Psoas muscle (tissue), 8 donors: ENCODE results near the gene CUEDC2. TPM values are rescaled to one million over a fixed set of nuclear protein-coding genes. Genes with fewer than 3 reads are reported as not detected.

ENCODE experiments used
- ATAC-seq, 4 donors: fragments of 200-7000 bp; cut with Tn5 transposase; one replicate each; pipeline ENCODE4 v1.9.1; 2020; ENCODE audit warnings: moderate library complexity in 3 of 4, mild to moderate bottlenecking in 2 of 4
- DNase-seq, 2 donors: peaks; one replicate each; pipeline ENCODE4 v3.0.0-alpha.2; 2020
- H3K27ac ChIP-seq: fragments of 200-600 bp; one replicate; pipeline ENCODE4 v1.8.0; 2022
- H3K27me3 ChIP-seq, 3 donors: fragments of 200-600 bp in 1 of 3; one replicate each; pipeline versions ENCODE4 v1.6.1 to v1.8.0; 2013 to 2022; ENCODE audit warnings: low read length in 2 of 3, mild to moderate bottlenecking in 2 of 3, moderate library complexity in 1 of 3; ENCODE audit not compliant: insufficient read depth in 3 of 3
- H3K36me3 ChIP-seq, 2 donors: fragments of 200-600 bp in 1 of 2; one replicate each; pipeline versions ENCODE4 v1.6.1 to v1.8.0; 2013 to 2022; ENCODE audit warnings: low read depth in 1 of 2, mild to moderate bottlenecking in 1 of 2, moderate library complexity in 1 of 2; ENCODE audit not compliant: insufficient read depth in 1 of 2
- H3K4me1 ChIP-seq: fragments of 200-600 bp; one replicate; pipeline ENCODE4 v1.8.0; 2022
- H3K4me3 ChIP-seq: fragments of 200-600 bp; one replicate; pipeline ENCODE4 v1.8.0; 2022; ENCODE audit warnings: mild to moderate bottlenecking
- H3K9me3 ChIP-seq: fragments of 200-600 bp; one replicate; pipeline ENCODE4 v1.8.0; 2022
- CTCF ChIP-seq: fragments of 200-600 bp; IDR thresholded peaks from one replicate; pipeline ENCODE4 v1.8.0; 2022; ENCODE audit warnings: antibody characterized with exemption
- WGBS, 3 donors: extraction: QIAGEN DNeasy Blood & Tissue Kit; methylation state at CpG; one replicate each; pipeline versions ENCODE4 v1.1.6 to v1.1.7; 2013; 5-methylcytosine and 5-hydroxymethylcytosine counted together
- intact Hi-C, 2 donors: fragments of 100-400 bp; cut with DNase I; formaldehyde crosslinking; loops; one replicate each; pipeline versions ENCODE4 v1.11.0 to v1.14.2; 2022
- polyA plus RNA-seq, 3 donors: library from polyadenylated mRNA; stranded (reverse); fragments of 200-250 nt; gene quantifications; one replicate each; pipeline ENCODE4 v1.2.3, GENCODE V29; 2013
- total RNA-seq, 4 donors: library from RNA; stranded (reverse); fragmentation: NEBNext Ultra II Directional in 2 of 4; extraction: Animal tissue kit (Norgen Biotek cat#: 25700) in 2 of 4; gene quantifications; one replicate each; pipeline versions ENCODE4 v1.2.1 to v1.2.4, GENCODE V29; 2021 to 2023
- donor health status: healthy with polysubstance abuse.
- donor health status: DM: no; HTN: no; CAD: no; lungs with moderate emphysema.
- donor health status: Bipolar disorder and iron deficiency.
- donor health status: healthy.
- donor health status: DM: yes; HTN: yes; CAD: no.
- donor health status: DM: no; HTN: no; CAD: no.
- donor health status: DM: no; HTN: no; CAD: no.
- donor health status: DM: yes; HTN: yes; CAD: no.

Gene CUEDC2
- total and polyA plus RNA-seq, 7 donors: 53.3 to 103 (median 77.2) TPM

- ATAC-seq: no peak
- Histone ChIP-seq H3K36me3 (peaks cover 0 to 25% of the 10 kb centered on the region in 2 donors), H3K27ac (no peak overlapping the region), H3K27me3 (peaks cover 0 to 33% (median 21%) of the 10 kb centered on the region in 3 donors), H3K4me1 (peaks cover 4% of the 10 kb centered on the region), H3K9me3 (no peaks in the 10 kb centered on the region), H3K4me3 (no peak overlapping the region)
- DNase-seq: no peak
- no peak for TF ChIP-seq CTCF
- 70 to 81% (median 71%) methylated on average over 6 of the region's 6 CpGs for WGBS, 3 donors
- intact Hi-C loops: no loop called here
Observed at GRCh38 chr10:102405632-102406031, 26.7 kb downstream of the CUEDC2 start.

GRCh38 chr10:102405108-102405571 lies 27.2 kb downstream of the CUEDC2 start:
- peaks cover under 1% of the 10 kb centered on the region for H3K4me1 ChIP-seq
- no peaks in the 10 kb centered on the region for H3K9me3 ChIP-seq
- WGBS, 3 donors: 76 to 81% (median 77%) methylated on average over 15 to 19 of the region's 19 CpGs
- peaks cover 0 to 30% of the 10 kb centered on the region in 2 donors for H3K36me3 ChIP-seq
- intact Hi-C loops: no loop called here
- DNase-seq (no peak), ATAC-seq (no peak)
- H3K4me3 ChIP-seq: no peak overlapping the region
- H3K27me3 ChIP-seq: peaks cover 0 to 28% (median 16%) of the 10 kb centered on the region in 3 donors
- TF ChIP-seq CTCF: no peak
- no peak overlapping the region for H3K27ac ChIP-seq

DNA sequence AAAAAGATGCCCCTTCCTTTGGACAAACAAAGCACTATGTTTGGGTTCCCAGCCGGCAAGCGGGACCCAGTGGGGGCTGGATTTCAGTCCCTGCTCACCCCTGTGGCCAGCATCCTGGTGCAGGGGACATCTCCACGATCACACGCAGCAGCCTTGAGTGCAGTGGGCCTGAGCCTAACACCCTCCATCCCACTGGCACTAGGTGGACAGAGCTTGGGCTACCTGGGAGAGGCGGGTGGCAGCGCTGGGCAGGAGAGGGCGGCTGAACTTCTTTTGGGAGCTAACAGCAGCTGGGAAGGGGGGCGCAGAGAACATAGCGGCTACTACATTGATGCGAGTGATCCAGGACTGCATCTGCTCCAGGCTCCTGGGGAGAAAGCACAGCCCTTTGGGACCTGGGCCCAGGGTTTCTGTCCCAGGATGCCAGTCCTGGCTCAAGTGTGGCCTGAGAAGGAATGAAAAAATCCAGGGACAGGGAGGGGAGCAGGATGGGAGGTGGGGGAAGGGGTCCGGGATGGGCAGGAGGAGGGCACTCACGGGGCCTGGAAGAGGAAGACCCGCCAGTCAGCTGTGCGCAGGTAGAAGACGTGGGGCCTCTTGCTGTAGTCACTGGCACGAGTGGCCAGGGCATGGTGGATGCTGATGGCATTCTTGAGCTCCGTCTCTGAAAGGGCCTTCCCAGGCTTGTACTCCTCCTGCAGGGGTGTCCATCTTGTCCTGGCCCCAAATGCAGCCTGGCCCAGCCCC lies 27.8 kb downstream of the CUEDC2 start:
- no peak for ATAC-seq
- WGBS, 3 donors: 81 to 88% (median 83%) methylated on average over 14 to 17 of the region's 17 CpGs
- Histone ChIP-seq H3K9me3 (no peaks in the 10 kb centered on the region), H3K4me3 (no peak overlapping the region), H3K36me3 (peaks cover 0 to 34% of the 10 kb centered on the region in 2 donors), H3K27ac (no peak overlapping the region), H3K4me1 (peaks cover 3% of the 10 kb centered on the region), H3K27me3 (peaks cover 0 to 22% (median 10%) of the 10 kb centered on the region in 3 donors)
- TF ChIP-seq CTCF: no peak
- DNase-seq: no peak
- intact Hi-C loops: loop anchor here in 1 of 2 donors (5.0 kb wide), 1 partner anchor 237 kb away; no protein-coding TSS in a partner anchor

GRCh38 chr10:102403115-102403514 lies 29.3 kb downstream of the CUEDC2 start:
- no peaks in the 10 kb centered on the region for H3K9me3 ChIP-seq
- DNase-seq (no peak), ATAC-seq (no peak)
- WGBS, 3 donors: 81 to 86% (median 85%) methylated on average over 13 of the region's 13 CpGs
- H3K36me3 ChIP-seq: peaks cover 0 to 41% of the 10 kb centered on the region in 2 donors
- intact Hi-C loops: loop anchor here in 1 of 2 donors (5.0 kb wide), 1 partner anchor 236 kb away; no protein-coding TSS in a partner anchor
- peaks cover 0 to 10% (median 2%) of the 10 kb centered on the region in 3 donors for H3K27me3 ChIP-seq
- H3K4me3 ChIP-seq: no peak overlapping the region
- no peak for TF ChIP-seq CTCF
- H3K27ac ChIP-seq: no peak overlapping the region
- H3K4me1 ChIP-seq: peaks cover 9% of the 10 kb centered on the region
